Skeletal muscle satellite cell (primary cell): Measurements from ENCODE around the gene HSPG2.
"Not testable (repeated sequence)": the region's sequence is repeated elsewhere in the genome, so short reads cannot be mapped to it uniquely, and the experiment has no call there.

Experiments
- H3K27me3 ChIP-seq: 2 replicates; pipeline ENCODE4 v1.7.0; 2013; ENCODE audit warnings: low read length; ENCODE audit not compliant: control insufficient read depth, insufficient read depth
- H3K36me3 ChIP-seq: 2 replicates; pipeline ENCODE4 v1.7.0; 2013; ENCODE audit warnings: mild to moderate bottlenecking, control low read depth, low read length; ENCODE audit not compliant: insufficient read depth
- H3K4me1 ChIP-seq: 2 replicates; pipeline ENCODE4 v1.7.0; 2013; ENCODE audit warnings: low read length; ENCODE audit not compliant: control insufficient read depth, insufficient read depth
- H3K4me2 ChIP-seq: 2 replicates; pipeline ENCODE4 v1.7.0; 2013; ENCODE audit warnings: mild to moderate bottlenecking, low read length
- H3K4me3 ChIP-seq: 2 replicates; pipeline ENCODE4 v1.7.0; 2013; ENCODE audit warnings: low read length
- H3K9ac ChIP-seq: 2 replicates; pipeline ENCODE4 v1.7.0; 2013; ENCODE audit warnings: mild to moderate bottlenecking, low read depth, low read length, moderate library complexity
- H3K9me3 ChIP-seq: replicated peaks from 2 replicates; pipeline ENCODE4 v1.7.0; 2013; ENCODE audit warnings: mild to moderate bottlenecking, control low read depth, low read length

HSPG2 gene

DNA sequence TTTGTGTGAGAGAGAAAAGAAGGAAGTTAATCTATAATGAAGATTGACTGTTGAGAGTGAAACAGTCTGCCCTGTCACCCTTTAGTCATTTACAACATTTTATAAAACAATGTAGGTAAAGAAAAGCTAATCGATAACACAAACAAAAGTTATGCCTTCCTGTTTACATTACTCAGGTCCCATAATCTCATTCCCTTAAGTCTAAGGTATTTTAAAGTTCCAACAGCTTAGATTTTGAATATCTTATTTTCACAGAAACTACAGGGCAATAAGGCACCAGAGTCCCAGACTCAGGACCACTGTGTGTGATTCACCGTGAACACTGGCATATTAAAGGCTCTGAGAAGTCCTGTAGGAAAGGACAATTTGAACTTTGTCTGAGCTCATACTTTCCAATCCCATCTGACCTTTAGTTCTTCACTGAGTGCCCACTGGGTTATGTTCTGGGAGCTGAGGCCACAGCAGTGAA is 35.9 kb upstream of the HSPG2 start:
- H3K4me3 ChIP-seq, H3K4me1 ChIP-seq, H3K4me2 ChIP-seq, H3K9ac ChIP-seq, H3K27me3 ChIP-seq, H3K9me3 ChIP-seq, H3K36me3 ChIP-seq: not testable (repeated sequence)

DNA sequence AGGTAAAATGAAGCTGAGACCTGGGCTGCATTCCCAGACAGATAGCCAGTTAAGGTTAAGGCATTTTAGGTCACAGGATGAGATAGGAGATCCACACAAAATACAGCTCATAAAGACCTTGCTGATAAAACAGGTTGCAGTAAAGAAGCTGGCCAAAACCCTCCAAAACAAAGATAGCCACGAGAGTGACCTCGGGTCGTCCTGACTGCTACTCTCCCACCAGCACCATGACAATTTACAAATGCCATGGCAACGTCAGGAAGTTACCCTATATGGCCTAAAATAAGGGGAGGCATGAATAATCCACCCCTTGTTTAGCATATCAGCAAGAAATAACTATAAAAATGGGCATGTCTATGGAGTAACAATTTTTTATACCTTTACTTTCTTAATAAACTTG is 33.4 kb upstream of the HSPG2 start:
- not testable (repeated sequence) for H3K9me3 ChIP-seq, H3K36me3 ChIP-seq, H3K9ac ChIP-seq, H3K4me2 ChIP-seq, H3K4me3 ChIP-seq, H3K27me3 ChIP-seq
- H3K4me1 ChIP-seq: peaks cover 14% of the 10 kb centered on the region

DNA sequence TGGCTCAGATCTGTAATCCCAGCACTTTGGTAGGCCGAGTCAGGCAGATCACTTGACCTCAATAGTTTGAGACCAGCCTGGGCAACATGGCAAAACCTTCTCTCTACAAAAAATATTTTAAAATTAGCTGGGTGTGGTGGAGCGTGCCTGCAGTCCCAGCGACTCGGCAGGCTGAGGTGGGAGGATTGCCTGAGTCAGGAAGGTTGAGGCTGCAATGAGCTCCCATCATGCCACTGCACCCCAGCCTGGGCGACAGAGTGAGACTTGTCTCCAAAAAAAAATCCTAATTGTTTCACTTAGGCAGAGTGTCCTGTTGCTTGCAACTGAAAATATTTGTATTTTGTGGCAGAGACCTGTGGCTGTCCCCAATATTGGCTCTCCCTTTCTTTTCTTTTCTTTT is 32.0 kb upstream of the HSPG2 start:
- H3K4me2 ChIP-seq, H3K4me3 ChIP-seq, H3K9ac ChIP-seq, H3K36me3 ChIP-seq, H3K27me3 ChIP-seq, H3K9me3 ChIP-seq: not testable (repeated sequence)
- peaks cover 15% of the 10 kb centered on the region for H3K4me1 ChIP-seq

DNA sequence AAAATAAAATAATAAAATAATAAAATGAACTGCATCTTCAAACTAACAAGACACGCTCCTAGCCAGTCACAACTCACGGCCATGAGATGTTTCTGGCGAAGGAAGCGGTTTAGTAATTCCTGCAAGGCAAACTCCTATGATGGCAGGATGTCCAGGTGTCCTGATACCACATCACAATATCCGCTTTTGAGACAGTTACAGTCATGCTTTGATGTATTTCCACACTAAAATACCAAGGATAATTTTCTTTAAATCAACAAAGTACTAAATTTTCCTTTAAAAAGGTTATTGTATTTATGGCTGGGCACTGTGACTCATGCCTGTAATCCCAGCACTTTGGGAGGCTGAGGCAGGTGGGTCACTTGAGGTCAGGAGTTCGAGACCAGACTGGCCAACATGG is 30.1 kb upstream of the HSPG2 start:
- not testable (repeated sequence) for H3K9ac ChIP-seq, H3K4me2 ChIP-seq, H3K4me3 ChIP-seq, H3K27me3 ChIP-seq, H3K9me3 ChIP-seq, H3K36me3 ChIP-seq
- H3K4me1 ChIP-seq: peaks cover 15% of the 10 kb centered on the region

DNA sequence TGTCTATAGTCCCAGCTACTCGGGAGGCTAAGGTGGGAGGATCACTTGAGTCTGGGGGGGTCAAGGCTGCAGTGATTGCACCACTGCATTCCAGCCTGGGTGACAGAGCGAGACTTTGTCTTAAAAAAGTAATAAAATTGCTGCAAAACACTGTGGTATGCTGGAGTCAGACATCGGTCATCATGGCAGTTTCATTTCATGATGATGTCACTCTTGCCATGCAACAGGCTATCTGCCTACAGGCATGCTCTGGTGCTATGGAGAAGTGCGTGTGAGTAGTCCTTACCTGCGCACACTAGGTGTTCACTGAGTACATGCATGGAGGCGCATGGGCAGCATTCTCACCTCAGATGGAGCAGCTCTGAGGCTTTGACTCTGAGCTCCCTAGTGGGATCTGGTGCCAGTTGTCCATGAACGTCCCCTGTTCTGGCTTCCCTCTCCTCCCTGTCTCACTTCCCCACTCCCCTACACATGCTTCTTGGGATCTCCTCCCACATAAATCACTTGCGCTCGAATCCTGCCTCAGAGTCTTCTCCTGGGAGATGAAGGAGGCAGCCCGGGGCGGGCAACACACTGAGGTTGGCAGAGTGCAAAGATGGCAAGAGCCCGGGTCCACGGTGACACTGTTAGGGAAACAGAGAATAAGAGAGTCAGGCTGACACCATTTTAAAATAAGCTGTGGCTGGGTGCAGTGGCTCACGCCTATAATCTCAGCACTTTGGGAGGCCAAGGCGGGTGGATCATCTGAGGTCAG is 29.3 kb upstream of the HSPG2 start:
- H3K36me3 ChIP-seq: no peaks in the 10 kb centered on the region
- H3K9me3 ChIP-seq: no peaks in the 10 kb centered on the region
- no peak overlapping the region for H3K4me3 ChIP-seq
- H3K4me2 ChIP-seq: peak overlapping the region; percentile 39
- no peaks in the 10 kb centered on the region for H3K27me3 ChIP-seq
- H3K9ac ChIP-seq: no peak overlapping the region
- H3K4me1 ChIP-seq: peaks cover 15% of the 10 kb centered on the region

DNA sequence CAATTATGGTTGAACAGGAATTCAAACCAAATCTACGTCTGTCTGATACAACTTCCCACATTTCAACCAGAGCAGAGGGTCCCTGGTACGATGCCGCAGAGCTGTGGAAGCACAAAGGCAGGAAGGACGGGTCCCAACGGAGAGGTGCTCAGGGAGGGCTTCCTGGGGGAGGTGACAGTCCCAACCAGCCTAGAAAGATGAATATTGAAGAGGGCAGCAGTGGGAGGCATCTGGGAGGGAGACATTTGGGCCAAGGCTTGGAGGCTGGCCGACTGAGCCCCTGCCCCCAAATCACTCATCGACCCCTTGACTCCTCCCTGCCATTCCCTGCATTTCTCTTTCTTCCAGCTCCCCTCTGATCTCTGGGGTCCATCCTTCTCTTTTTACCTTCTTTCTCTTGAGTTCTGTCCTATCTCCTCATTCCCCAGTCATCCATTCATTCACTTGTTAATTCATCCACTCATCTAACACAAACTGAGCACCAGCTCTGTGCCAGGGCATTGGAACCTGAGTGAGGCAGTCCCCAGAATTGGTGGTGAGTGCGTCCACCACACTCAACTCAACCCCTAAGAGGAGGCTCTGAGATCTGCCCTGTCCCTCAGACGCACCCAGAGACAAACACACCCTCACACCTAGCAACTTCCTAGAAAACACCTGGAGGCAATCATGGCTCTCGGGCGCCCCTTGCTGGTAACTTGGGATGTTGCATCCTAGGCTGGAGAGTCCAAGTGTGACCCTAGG is 26.5 kb upstream of the HSPG2 start:
- Histone ChIP-seq H3K9me3 (no peaks in the 10 kb centered on the region), H3K4me2 (no peak overlapping the region), H3K36me3 (no peaks in the 10 kb centered on the region), H3K27me3 (no peaks in the 10 kb centered on the region), H3K4me3 (no peak overlapping the region), H3K9ac (no peak overlapping the region), H3K4me1 (peaks cover 15% of the 10 kb centered on the region)

DNA sequence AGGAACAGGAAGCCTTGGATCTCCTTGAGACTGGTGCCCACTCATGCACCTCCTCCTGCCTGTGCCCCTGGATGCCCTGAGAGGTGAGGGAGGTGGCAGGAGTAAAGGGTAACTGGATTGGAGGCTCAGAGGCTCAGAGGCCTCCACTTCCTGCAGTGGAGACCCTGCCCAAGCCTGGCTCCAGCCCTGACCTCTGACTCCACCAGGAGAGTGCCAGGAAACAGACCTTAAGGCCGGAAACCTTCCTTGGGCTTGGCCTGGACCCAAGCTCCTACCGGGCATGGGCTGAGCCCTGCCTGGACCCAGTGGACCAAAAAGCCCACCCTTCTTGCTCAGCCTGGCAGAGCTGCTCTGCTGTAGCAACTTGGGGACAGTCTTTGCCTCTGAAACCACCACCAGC is 24.7 kb upstream of the HSPG2 start:
- no peak overlapping the region for H3K4me3 ChIP-seq
- no peak overlapping the region for H3K4me2 ChIP-seq
- H3K27me3 ChIP-seq: no peaks in the 10 kb centered on the region
- H3K36me3 ChIP-seq: no peaks in the 10 kb centered on the region
- no peak overlapping the region for H3K9ac ChIP-seq
- no peaks in the 10 kb centered on the region for H3K9me3 ChIP-seq
- H3K4me1 ChIP-seq: peaks cover 18% of the 10 kb centered on the region

DNA sequence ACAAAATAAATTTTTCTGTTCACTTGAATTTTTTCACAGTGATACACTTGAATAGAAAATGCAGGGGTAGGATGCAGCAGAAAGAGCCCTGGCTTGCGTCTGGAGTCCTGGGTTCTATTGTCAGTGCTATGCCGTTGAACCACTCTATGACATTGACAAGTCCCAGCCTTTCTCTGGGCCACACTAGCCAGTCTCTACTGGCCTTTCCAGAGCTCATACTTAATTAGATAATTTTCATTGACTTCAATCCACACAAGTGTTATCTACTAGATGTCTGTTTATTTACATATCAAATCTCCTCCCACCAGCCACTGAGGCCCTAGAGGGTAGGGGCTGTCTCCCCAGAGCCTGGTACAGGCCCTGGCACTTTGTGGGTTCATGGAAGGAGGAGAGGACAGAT is 24.2 kb upstream of the HSPG2 start:
- no peaks in the 10 kb centered on the region for H3K27me3 ChIP-seq

DNA sequence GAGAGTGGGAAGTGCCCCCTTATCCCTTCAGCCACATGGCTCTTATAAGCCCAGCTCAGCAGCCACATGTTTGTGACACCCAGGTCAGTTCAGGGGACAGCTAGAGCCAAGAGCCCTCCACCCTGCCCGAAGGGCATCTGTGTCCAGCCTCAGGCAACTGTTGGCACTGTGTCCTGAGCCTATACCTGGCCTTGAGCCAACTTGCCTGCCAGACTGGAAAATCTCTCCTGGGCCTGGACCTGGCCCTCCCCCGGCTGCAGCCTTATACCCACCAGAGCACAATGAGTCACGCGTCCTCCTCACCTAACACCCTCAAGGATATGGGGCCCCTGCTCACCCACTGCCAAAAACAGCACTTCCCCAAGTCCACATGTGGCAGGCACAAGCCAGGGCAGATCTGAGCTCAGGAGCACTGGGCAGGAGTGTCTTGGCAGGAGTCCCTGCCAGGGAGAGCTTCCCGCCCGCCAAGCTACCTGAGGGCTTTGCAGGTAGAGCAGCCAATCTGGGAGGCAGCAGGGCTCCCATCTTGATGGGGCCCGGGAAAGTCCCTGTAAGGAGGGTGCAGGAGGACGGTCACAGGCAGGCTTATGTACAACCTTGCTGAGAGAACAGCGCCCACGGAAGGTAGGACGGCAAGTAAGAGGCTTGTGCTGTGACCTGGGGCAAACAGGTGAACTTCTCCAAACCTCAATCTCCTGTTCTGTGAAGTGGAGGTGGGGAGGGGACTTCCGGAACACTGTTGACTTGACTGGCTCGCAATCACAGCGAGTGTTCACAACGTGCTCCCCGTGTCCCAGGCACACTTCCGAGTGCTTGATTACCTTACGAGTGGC is 19.8 kb upstream of the HSPG2 start:
- Histone ChIP-seq H3K36me3 (no peaks in the 10 kb centered on the region), H3K27me3 (no peaks in the 10 kb centered on the region), H3K4me3 (no peak overlapping the region), H3K4me2 (peak overlapping the region; percentile 9), H3K9me3 (no peaks in the 10 kb centered on the region), H3K9ac (no peak overlapping the region), H3K4me1 (peaks cover 19% of the 10 kb centered on the region)

More for the DNA sequence above, 24.2 kb upstream of the HSPG2 start:
- Histone ChIP-seq H3K4me3 (no peak overlapping the region), H3K4me2 (no peak overlapping the region), H3K36me3 (no peaks in the 10 kb centered on the region), H3K4me1 (peaks cover 18% of the 10 kb centered on the region), H3K9me3 (no peaks in the 10 kb centered on the region), H3K9ac (no peak overlapping the region)

DNA sequence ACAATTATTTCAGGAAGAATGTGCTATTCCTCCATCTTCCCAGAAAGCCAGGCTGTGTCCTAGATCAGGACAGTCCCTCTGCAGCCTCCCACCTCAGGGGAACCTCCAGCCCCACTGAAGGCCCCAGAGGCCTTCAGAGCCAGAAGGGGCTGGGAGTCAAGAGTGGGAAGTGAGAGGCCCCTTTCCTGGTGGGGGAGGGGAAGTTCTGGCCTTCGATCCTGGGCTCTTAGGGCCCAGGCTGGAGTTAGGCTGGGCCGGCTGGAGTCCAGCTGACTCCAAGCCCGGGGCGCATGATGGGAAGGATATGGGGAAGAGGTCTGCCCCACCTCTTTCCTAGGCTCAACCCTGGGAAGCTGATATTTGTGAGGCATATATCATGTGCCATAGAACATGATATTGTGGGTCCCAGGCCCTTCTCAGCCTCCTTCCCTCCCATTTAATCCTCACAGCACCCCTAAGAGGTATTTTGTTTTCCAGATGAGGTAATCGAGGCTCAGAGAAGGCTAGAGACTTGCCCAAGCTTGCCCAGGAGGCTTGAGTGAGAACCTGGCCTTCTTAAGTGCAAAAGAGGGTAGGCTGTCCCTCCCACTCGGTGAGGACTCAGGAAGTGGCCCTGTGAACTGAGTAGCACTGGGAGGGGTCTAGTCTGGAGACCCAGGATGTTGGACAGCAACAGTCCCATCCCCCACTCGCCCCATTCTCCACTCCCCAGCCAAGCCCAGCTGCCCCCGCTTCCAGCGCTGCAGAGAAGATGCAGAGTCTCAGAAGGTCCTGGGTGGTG is 18.6 kb upstream of the HSPG2 start:
- H3K4me2 ChIP-seq: no peak overlapping the region
- H3K4me1 ChIP-seq: peaks cover 19% of the 10 kb centered on the region
- no peak overlapping the region for H3K4me3 ChIP-seq
- H3K36me3 ChIP-seq: no peaks in the 10 kb centered on the region
- no peak overlapping the region for H3K9ac ChIP-seq
- H3K27me3 ChIP-seq: peaks cover 3% of the 10 kb centered on the region
- H3K9me3 ChIP-seq: no peaks in the 10 kb centered on the region

DNA sequence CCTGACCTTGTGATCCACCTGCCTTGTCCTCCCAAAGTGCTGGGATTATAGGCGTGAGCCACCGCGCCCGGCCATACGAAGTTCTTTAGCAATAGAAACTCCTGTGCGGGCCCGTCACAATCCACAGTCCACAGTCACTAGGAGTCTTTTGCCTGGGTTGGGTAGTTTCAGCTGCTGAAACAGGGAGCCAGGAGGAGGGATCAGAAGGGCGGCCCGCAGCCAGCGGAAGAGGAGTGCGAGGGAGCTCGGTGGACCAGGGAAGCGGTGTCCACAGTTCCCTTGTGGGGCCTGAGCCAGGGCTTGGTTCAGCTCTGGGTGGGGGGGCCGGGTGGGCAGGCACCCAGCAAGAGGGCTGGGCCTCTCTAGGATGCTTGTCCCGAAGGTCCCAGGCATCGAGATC is 17.9 kb upstream of the HSPG2 start:
- Histone ChIP-seq H3K36me3 (no peaks in the 10 kb centered on the region), H3K9ac (no peak overlapping the region), H3K4me2 (no peak overlapping the region), H3K9me3 (no peaks in the 10 kb centered on the region), H3K4me1 (peaks cover 19% of the 10 kb centered on the region), H3K4me3 (no peak overlapping the region), H3K27me3 (peaks cover 4% of the 10 kb centered on the region)
